Loucy (cell line): Measurements from ENCODE around the gene CPED1.

Experiments used
- EZH2phosphoT487 ChIP-seq: fragments of 200-600 bp; IDR thresholded peaks from 2 replicates; pipeline ENCODE4 v1.6.1; 2018; ENCODE audit warnings: antibody characterized with exemption, mild to moderate bottlenecking, moderate library complexity, borderline replicate concordance
- TF ChIP-seq, protein P1 (sequence below): fragments of 200-600 bp; sonication (generic); conservative IDR thresholded peaks from 2 replicates; pipeline ENCODE4 v1.5.1; 2014; ENCODE audit warnings: mild to moderate bottlenecking, antibody characterized with exemption, low read length

DNA sequence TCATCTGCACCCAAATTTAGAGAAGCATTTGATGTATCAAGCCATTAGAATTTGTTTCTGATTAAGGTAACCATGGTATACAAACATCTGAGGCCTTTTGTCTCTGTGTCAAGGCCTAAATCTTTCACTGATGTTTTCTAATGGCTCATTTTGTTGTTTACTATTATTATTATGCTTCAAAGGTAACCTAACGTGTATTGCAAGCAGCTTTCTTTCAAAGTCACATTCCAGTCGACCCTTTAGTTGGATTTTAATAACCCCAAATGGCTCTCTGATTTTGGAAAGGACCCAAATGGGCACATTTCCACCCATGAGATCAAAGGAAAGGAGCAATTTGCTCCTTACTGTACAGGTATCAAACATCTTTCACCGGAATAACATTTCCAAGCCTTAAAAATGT is 293.6 kb downstream of the CPED1 start:
- TF ChIP-seq, protein P1, sequence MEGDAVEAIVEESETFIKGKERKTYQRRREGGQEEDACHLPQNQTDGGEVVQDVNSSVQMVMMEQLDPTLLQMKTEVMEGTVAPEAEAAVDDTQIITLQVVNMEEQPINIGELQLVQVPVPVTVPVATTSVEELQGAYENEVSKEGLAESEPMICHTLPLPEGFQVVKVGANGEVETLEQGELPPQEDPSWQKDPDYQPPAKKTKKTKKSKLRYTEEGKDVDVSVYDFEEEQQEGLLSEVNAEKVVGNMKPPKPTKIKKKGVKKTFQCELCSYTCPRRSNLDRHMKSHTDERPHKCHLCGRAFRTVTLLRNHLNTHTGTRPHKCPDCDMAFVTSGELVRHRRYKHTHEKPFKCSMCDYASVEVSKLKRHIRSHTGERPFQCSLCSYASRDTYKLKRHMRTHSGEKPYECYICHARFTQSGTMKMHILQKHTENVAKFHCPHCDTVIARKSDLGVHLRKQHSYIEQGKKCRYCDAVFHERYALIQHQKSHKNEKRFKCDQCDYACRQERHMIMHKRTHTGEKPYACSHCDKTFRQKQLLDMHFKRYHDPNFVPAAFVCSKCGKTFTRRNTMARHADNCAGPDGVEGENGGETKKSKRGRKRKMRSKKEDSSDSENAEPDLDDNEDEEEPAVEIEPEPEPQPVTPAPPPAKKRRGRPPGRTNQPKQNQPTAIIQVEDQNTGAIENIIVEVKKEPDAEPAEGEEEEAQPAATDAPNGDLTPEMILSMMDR: no peak
- no peak for TF ChIP-seq EZH2phosphoT487
